Activated T-cell treated with anti-CD3 and anti-CD28 coated beads for 48 hours (primary cell): ENCODE measurements around the gene FRMD4A.
A peak's percentile ranks its signal among the peaks of the same experiment; 100 is the strongest.
"Not testable (repeated sequence)": the region's sequence is repeated elsewhere in the genome, so short reads cannot be mapped to it uniquely, and the experiment has no call there.

Source experiments
- DNase-seq: peaks from one replicate; pipeline ENCODE4 v3.0.0-alpha.2; 2020; ENCODE audit warnings: low read depth

The FRMD4A gene

GRCh38 chr10:13717936-13718772 is 612.6 kb downstream of the FRMD4A start:
- DNase-seq, result peak; percentile 12

- no peak for DNase-seq
These were observed 613.2 kb downstream of the FRMD4A start for GRCh38 chr10:13717571-13717935.

- DNase-seq, result no peak
These were observed 614.3 kb downstream of the FRMD4A start for GRCh38 chr10:13716081-13717071.

GRCh38 chr10:13715596-13715995 is 615.1 kb downstream of the FRMD4A start:
- not testable (repeated sequence) for DNase-seq

DNA sequence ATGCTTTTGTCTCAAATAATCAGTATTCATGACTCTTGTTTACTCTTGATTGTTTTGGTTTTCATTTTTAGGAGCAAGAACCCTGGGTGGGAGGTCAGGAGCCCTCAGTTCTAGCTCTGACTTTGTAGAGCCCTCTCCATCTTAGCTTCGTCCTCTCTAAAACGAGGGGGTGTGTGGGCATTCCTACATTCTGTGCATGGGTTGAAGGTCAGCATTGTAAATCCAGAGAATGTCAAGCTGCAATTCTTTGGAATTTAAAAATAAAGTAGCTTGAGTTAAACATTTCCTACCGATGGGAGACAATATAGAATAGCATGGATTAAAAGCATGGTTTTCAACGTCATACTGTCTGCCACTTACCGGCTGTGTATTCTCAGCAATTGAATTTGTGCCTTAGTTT is 615.6 kb downstream of the FRMD4A start:
- DNase-seq, result no peak

DNA sequence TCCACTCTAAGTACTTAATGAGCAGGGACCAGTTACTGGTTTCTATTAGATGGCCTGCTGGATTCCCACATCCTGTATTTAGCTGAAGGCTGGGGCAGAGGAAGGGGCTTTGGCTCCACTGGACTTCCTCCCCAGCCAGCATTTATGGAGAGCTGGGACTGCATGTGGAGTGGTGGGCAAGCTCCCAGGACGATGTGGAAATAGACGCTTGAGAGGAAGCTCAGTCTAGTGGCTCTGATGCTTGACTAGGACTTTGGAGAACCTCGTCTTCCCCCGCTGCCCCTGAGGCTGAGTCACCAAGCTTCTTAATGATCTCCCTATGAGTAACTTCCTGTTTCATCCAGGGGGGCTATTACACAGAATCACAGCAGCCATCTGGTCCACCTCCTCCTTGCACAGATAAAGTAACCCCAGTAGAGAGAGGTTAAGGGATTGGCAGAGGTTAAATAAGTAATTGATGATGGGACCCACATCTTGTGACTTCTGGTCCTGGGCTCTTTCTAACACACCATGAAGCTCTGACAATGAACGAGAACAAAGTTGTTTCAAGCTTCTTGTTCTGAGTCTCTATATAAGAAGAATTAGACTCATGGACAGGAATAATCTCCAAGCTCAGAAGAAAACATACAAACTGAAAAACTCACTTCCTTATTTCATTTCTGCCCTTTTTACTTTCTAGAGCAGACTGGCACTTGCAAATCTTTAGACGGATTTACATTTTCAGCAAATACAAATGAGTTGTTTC is 617.7 kb downstream of the FRMD4A start:
- peak; percentile 22 for DNase-seq

- DNase-seq, result no peak
These were observed 618.3 kb downstream of the FRMD4A start for GRCh38 chr10:13712476-13712836.

- no peak for DNase-seq
These were observed 619.4 kb downstream of the FRMD4A start for GRCh38 chr10:13711291-13711690.

GRCh38 chr10:13709931-13710650 is 620.6 kb downstream of the FRMD4A start:
- DNase-seq, result no peak

DNA sequence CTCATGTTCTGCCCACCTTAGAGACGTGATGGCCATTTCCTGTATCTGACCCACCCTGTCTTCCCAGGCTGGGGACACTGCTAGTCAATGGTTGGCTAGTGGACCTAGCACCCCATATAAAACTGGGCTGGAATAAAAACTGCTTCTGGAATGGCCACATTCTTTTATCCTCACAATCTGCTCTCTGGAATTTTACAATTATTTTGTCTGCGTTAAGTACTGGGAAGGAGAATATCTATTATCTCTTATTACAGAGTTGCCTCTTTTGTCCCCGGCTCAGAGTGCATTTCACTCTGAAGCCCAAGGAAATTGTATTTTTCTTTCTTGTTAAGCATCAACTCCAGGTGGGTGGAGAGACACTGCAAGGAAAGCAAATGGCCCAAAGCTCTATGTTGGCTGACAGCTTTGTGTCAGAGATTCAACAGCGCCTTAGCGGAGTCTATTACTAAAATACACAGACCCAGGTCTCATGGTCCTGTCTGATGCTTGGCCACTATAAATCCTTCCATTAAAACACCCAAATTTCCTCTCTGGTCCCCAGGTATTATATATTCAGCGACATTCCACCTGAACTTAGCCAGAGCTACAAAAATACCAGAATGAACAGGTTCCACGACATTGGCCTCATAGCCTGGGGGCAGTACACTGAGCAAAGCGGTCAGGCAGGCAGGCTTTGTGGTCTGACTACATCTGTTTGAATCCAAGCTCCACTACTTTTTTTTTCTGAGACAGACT is 622.3 kb downstream of the FRMD4A start:
- no peak for DNase-seq

- DNase-seq, result no peak
These were observed 623.4 kb downstream of the FRMD4A start for GRCh38 chr10:13707156-13707881.

- no peak for DNase-seq
These were observed 624.1 kb downstream of the FRMD4A start for GRCh38 chr10:13706604-13707003.

GRCh38 chr10:13706175-13706574 is 624.5 kb downstream of the FRMD4A start:
- DNase-seq, result no peak

DNA sequence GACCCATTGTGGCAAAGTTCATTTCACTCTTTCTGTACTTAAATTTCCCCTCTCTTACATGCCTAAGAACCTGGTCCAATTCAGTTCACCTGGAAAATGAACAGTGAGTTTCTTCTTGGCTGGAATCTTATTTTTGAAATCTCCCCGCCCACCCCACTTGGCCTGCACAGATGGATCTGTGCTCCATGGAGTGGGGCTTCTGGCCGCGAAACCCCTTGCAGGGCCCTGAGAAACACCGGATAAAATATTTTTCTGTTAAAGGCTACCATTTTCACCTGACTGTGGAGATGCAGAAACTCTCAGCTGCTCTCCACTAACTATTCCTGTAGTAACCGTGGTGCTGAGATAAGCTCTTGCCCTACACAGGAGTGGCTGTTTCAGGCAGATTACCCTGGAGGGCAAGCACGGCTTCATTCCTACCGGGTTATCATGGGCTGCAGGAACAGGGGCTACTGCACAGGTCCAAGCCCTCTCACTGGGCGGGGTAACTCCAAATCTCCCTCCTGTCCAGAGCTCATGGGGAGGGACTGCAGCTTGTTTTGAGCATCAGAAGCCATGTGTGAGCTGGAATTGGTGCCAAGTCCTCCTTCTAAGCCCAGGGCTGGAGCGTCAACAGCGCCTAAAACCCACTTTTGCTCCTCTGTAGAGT is 625.1 kb downstream of the FRMD4A start:
- no peak for DNase-seq

DNA sequence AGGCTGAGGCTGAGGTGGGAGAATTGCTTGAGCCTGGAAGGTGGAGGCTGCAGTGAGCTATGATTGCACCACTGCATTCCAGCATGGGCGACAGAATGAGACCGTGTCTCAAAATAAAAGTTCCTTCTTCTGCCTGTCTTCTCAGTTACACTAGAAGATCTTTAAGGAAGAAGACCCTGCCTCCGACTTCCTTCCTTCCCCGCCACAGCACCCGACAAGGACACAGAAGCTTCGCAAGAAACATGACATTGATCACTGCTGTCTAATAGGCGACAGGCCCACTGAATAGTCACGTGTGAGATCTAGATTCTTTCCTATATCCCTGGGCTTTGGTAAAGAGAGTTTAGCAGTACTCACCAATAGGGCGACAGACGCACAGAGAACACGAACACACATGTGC is 625.8 kb downstream of the FRMD4A start:
- DNase-seq, result no peak

- DNase-seq, result no peak
These were observed 626.7 kb downstream of the FRMD4A start for GRCh38 chr10:13703997-13704536.

GRCh38 chr10:13703101-13703818 is 627.5 kb downstream of the FRMD4A start:
- no peak for DNase-seq

DNA sequence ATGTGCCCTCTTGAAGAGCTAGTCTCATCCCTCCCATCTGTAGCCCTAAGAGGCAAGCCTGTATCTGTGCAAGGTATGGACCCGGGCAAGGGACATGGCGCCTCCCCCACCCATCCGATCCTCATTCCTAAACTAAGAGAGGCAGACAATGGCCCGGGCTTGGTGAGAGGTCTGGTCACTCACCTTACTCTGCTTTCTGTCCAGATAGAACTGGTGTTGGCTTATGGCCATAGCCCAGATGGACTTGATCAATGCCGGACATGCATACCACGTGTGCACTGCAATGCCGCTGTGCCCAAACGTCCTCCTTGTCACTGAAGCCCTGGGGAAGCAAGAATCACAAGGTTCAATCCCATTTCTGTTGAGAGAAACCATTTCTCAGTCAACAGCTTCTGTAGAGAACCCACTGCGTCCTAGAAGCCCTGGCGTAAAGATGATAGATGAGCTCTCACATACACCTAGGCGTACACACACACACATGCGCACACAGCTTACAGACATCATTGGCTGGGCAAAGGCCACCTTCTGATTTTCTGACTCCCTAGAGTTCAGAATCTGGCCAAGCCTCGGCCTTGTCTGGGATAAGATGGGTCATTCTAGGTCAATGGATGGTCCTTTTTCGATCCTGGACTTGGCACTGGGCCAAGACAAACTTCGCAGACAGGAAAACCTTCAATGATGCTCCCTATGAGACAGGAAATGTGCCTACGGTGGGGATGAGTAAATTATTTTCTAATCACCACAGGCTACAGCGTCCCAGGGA is 629.4 kb downstream of the FRMD4A start:
- DNase-seq, result no peak
